Sigmoid colon (tissue), 4 donors: ENCODE data around the gene ZNF607.
A peak's percentile ranks its signal among the peaks of the same experiment; 100 is the strongest.

Experiments
- CTCF ChIP-seq, 4 experiments: fragments of 450-650 bp in 3 of 4; fragments of 200-600 bp in 1 of 4; IDR thresholded peaks; one replicate each; pipeline ENCODE4 v1.5.1; 2016 to 2019; ENCODE audit warnings: antibody characterized with exemption in 4 of 4, mild to moderate bottlenecking in 3 of 4, moderate library complexity in 2 of 4
- EP300 ChIP-seq, 4 donors: sonication (generic); formaldehyde crosslinking; IDR thresholded peaks; one replicate each; pipeline ENCODE4 v1.6.1; 2017; ENCODE audit warnings: antibody characterized with exemption in 4 of 4
- POLR2A ChIP-seq, 2 donors: fragments of 450-650 bp; IDR thresholded peaks; one replicate each; pipeline ENCODE4 v1.6.1; 2016; ENCODE audit warnings: antibody characterized with exemption in 2 of 2, mild to moderate bottlenecking in 2 of 2, moderate library complexity in 2 of 2
- POLR2AphosphoS5 ChIP-seq, 4 donors: sonication (generic); formaldehyde crosslinking; IDR thresholded peaks; one replicate each; pipeline ENCODE4 v1.6.1; 2017; ENCODE audit warnings: antibody characterized with exemption in 4 of 4

GRCh38 chr19:37655689-37656371 is 63.7 kb downstream of the ZNF607 start:
- TF ChIP-seq POLR2A (IDR thresholded peaks at IDR 0.05) (peak in 1 of 2 donors; percentile 4), CTCF (IDR thresholded peaks at IDR 0.05) (no peak), EP300 (IDR thresholded peaks at IDR 0.05) (no peak), POLR2AphosphoS5 (IDR thresholded peaks at IDR 0.05) (peak in 2 of 4 donors; percentile 36 to 52)
